HG03064 (cell line): ENCODE data around the gene RAD51B.

ENCODE experiments used
- ATAC-seq: cut with Tn5 transposase; IDR thresholded peaks from one replicate; pipeline ENCODE4 v1.9.1; 2021; ENCODE audit warnings: low read depth; ENCODE audit not compliant: unreplicated experiment

RAD51B gene

GRCh38 chr14:68050177-68050576 is 230.6 kb downstream of the RAD51B start:
- ATAC-seq, result no peak

- no peak for ATAC-seq
Observed at GRCh38 chr14:68051146-68051545, 231.6 kb downstream of the RAD51B start.

GRCh38 chr14:68060198-68060597 is 240.6 kb downstream of the RAD51B start:
- no peak for ATAC-seq

GRCh38 chr14:68062651-68063050 is 243.1 kb downstream of the RAD51B start:
- no peak for ATAC-seq

- ATAC-seq, result no peak
Observed at GRCh38 chr14:68065322-68065721, 245.7 kb downstream of the RAD51B start.

- no peak for ATAC-seq
Observed at GRCh38 chr14:68074765-68075381, 255.3 kb downstream of the RAD51B start.

GRCh38 chr14:68075382-68076029 is 255.9 kb downstream of the RAD51B start:
- ATAC-seq, result no peak

GRCh38 chr14:68076451-68076850 is 256.9 kb downstream of the RAD51B start:
- ATAC-seq, result no peak

GRCh38 chr14:68079941-68080697 is 260.5 kb downstream of the RAD51B start:
- no peak for ATAC-seq

- ATAC-seq, result no peak
Observed at GRCh38 chr14:68081489-68081888, 261.9 kb downstream of the RAD51B start.

- ATAC-seq, result no peak
Observed at GRCh38 chr14:68082698-68083291, 263.2 kb downstream of the RAD51B start.

GRCh38 chr14:68084256-68084655 is 264.7 kb downstream of the RAD51B start:
- ATAC-seq, result no peak

- no peak for ATAC-seq
Observed at GRCh38 chr14:68085742-68086141, 266.2 kb downstream of the RAD51B start.

GRCh38 chr14:68088451-68088854 is 268.9 kb downstream of the RAD51B start:
- no peak for ATAC-seq

GRCh38 chr14:68089146-68089731 is 269.7 kb downstream of the RAD51B start:
- ATAC-seq, result no peak

- ATAC-seq, result no peak
Observed at GRCh38 chr14:68094158-68094557, 274.6 kb downstream of the RAD51B start.

- ATAC-seq, result no peak
Observed at GRCh38 chr14:68094752-68095151, 275.2 kb downstream of the RAD51B start.

- no peak for ATAC-seq
Observed at GRCh38 chr14:68097727-68098126, 278.1 kb downstream of the RAD51B start.

GRCh38 chr14:68098834-68099233 is 279.3 kb downstream of the RAD51B start:
- no peak for ATAC-seq

GRCh38 chr14:68099495-68100045 is 280.0 kb downstream of the RAD51B start:
- ATAC-seq, result no peak
